Measurements from ENCODE around the gene MROH8.

GRCh38 chr20:37071481-37071911 lies 107.9 kb downstream of the MROH8 start:
- no peak for TF ChIP-seq CTCF (IDR thresholded peaks at IDR 0.05)
- TF ChIP-seq POLR2A (IDR thresholded peaks at IDR 0.05): no peak

All from uterus (tissue), 2 donors.